Activated CD4-positive, alpha-beta T cell treated with anti-CD3 and anti-CD28 coated beads, Interleukin-2, amount 50 U/mL, for 48 hours (primary cell): ENCODE measurements around the gene SLC39A3.
A peak's percentile ranks its signal among the peaks of the same experiment; 100 is the strongest.

Experiments used
- DNase-seq, 2 experiments: peaks; one replicate each; pipeline ENCODE4 v3.0.0-alpha.2; 2020

The SLC39A3 gene

GRCh38 chr19:2768365-2769132, 28.7 kb upstream of the SLC39A3 start:
- no peak for DNase-seq

GRCh38 chr19:2767688-2768087, 27.9 kb upstream of the SLC39A3 start:
- no peak for DNase-seq

- DNase-seq: no peak
Measured at GRCh38 chr19:2766594-2767372, 27.0 kb upstream of the SLC39A3 start.

- DNase-seq: no peak
Measured at GRCh38 chr19:2765376-2765775, 25.6 kb upstream of the SLC39A3 start.

- no peak for DNase-seq
Measured at GRCh38 chr19:2764945-2765344, 25.1 kb upstream of the SLC39A3 start.

- DNase-seq: no peak
Measured at GRCh38 chr19:2763687-2764086, 23.9 kb upstream of the SLC39A3 start.

GRCh38 chr19:2762783-2763496, 23.1 kb upstream of the SLC39A3 start:
- no peak for DNase-seq

- no peak for DNase-seq
Measured at GRCh38 chr19:2761876-2762782, 22.3 kb upstream of the SLC39A3 start.

GRCh38 chr19:2761309-2761677, 21.5 kb upstream of the SLC39A3 start:
- DNase-seq: no peak

GRCh38 chr19:2759965-2760364, 20.1 kb upstream of the SLC39A3 start:
- DNase-seq: no peak

- peak in 1 of 2 experiments; percentile 29 for DNase-seq
Measured at GRCh38 chr19:2759362-2759761, 19.5 kb upstream of the SLC39A3 start.

GRCh38 chr19:2758601-2759313, 18.9 kb upstream of the SLC39A3 start:
- DNase-seq: no peak

- no peak for DNase-seq
Measured at GRCh38 chr19:2756921-2757881, 17.4 kb upstream of the SLC39A3 start.

GRCh38 chr19:2756477-2756876, 16.7 kb upstream of the SLC39A3 start:
- no peak for DNase-seq

GRCh38 chr19:2755811-2756210, 16.0 kb upstream of the SLC39A3 start:
- DNase-seq: no peak

- no peak for DNase-seq
Measured at GRCh38 chr19:2755448-2755705, 15.6 kb upstream of the SLC39A3 start.

GRCh38 chr19:2754659-2755447, 15.0 kb upstream of the SLC39A3 start:
- no peak for DNase-seq

GRCh38 chr19:2751438-2751830, 11.6 kb upstream of the SLC39A3 start:
- DNase-seq: no peak

- DNase-seq: no peak
Measured at GRCh38 chr19:2750808-2751437, 11.1 kb upstream of the SLC39A3 start.

- no peak for DNase-seq
Measured at GRCh38 chr19:2747349-2747748, 7.5 kb upstream of the SLC39A3 start.
